ENCODE results near the gene CDYL2. TPM values are rescaled to one million over a fixed set of nuclear protein-coding genes. Genes with fewer than 3 reads are reported as not detected.

Gene CDYL2
- total RNA-seq, 1 donor from 2014 or later = 4.5 TPM

DNA sequence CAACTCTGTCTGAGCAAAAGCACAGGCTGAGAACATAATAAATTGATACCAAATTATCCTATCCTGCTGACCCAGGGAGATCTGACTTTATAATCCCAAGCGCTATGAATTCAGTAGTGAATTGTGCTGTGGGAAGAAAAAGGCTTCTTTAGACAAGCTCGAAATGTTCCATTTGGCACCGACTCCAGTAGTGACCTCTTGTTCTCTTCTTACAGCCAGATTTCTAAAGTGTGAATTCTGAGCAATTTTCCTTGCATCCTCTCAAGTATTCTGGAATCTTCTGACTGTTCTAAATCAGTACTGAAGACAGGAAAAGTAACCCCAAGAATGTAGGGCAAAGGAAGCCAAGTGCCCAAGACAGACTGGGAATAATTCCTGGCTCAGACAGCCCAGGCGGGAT lies 58.2 kb downstream of the CDYL2 start:
- DNase-seq (ENCODE audit: low read depth, low spot score) = no peak
- H3K36me3 Mint-ChIP-seq (ENCODE audit: low read depth) = peaks cover 6% of the 10 kb centered on the region
- no peaks in the 10 kb centered on the region for H3K27me3 Mint-ChIP-seq (ENCODE audit: low read depth)
- no peaks in the 10 kb centered on the region for H3K4me1 Mint-ChIP-seq
- H3K27ac Mint-ChIP-seq (ENCODE audit: unreplicated experiment) = no peak overlapping the region
- TF ChIP-seq, protein P1, sequence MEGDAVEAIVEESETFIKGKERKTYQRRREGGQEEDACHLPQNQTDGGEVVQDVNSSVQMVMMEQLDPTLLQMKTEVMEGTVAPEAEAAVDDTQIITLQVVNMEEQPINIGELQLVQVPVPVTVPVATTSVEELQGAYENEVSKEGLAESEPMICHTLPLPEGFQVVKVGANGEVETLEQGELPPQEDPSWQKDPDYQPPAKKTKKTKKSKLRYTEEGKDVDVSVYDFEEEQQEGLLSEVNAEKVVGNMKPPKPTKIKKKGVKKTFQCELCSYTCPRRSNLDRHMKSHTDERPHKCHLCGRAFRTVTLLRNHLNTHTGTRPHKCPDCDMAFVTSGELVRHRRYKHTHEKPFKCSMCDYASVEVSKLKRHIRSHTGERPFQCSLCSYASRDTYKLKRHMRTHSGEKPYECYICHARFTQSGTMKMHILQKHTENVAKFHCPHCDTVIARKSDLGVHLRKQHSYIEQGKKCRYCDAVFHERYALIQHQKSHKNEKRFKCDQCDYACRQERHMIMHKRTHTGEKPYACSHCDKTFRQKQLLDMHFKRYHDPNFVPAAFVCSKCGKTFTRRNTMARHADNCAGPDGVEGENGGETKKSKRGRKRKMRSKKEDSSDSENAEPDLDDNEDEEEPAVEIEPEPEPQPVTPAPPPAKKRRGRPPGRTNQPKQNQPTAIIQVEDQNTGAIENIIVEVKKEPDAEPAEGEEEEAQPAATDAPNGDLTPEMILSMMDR (conservative IDR thresholded peaks at IDR 0.05) = no peak
- H3K9me3 Mint-ChIP-seq = peaks cover 9% of the 10 kb centered on the region
- H3K4me3 Mint-ChIP-seq = no peak overlapping the region

DNA sequence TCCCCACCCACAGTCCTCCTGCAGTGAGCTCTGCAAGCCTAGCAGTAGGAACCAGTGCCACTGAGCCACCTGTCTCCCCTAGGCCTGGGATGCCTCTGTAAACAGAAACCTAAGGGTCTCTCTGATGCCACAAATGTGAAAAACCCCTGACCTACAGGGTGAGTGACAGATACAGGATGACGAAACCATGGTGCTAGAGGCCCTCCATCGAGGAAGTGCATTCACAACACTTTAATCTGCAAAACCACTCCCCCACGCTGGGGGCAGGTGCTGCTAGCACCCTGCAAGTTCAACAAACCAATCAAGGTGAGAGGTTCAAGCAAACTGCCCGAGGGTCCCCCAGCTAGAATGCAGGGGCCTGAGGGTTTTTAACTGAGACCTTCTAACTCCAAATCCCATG lies 59.5 kb downstream of the CDYL2 start:
- no peak for DNase-seq (ENCODE audit: low read depth, low spot score)
- no peak overlapping the region for H3K4me3 Mint-ChIP-seq
- peaks cover 11% of the 10 kb centered on the region for H3K9me3 Mint-ChIP-seq
- no peaks in the 10 kb centered on the region for H3K4me1 Mint-ChIP-seq
- TF ChIP-seq, protein P1 (conservative IDR thresholded peaks at IDR 0.05) = no peak
- no peaks in the 10 kb centered on the region for H3K27me3 Mint-ChIP-seq (ENCODE audit: low read depth)
- H3K27ac Mint-ChIP-seq (ENCODE audit: unreplicated experiment) = no peak overlapping the region
- peaks cover 6% of the 10 kb centered on the region for H3K36me3 Mint-ChIP-seq (ENCODE audit: low read depth)

DNA sequence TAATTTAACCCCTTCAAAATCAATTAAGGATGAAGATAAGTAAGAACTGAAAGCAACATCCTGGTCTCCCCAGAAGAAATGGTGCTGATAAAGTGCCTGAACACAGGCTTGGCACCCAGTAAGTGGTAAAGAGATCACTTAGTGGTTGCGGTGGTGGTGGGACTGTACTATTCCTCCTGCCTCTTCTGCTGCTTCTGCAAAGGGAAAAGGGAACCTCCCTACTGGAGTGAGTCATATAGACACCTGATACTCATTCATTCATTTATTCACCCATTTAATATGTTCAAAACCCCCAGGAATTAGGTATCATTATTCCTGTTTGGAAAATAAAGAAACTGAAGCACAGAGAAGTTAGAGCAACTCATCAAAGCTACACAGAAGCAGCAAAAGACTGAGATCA lies 60.6 kb downstream of the CDYL2 start:
- DNase-seq (ENCODE audit: low read depth, low spot score) = no peak
- H3K27ac Mint-ChIP-seq (ENCODE audit: unreplicated experiment) = no peak overlapping the region
- H3K27me3 Mint-ChIP-seq (ENCODE audit: low read depth) = no peaks in the 10 kb centered on the region
- TF ChIP-seq, protein P1 (conservative IDR thresholded peaks at IDR 0.05) = no peak
- H3K4me3 Mint-ChIP-seq = no peak overlapping the region
- H3K36me3 Mint-ChIP-seq (ENCODE audit: low read depth) = peaks cover 6% of the 10 kb centered on the region
- no peaks in the 10 kb centered on the region for H3K4me1 Mint-ChIP-seq
- peaks cover 11% of the 10 kb centered on the region for H3K9me3 Mint-ChIP-seq

DNA sequence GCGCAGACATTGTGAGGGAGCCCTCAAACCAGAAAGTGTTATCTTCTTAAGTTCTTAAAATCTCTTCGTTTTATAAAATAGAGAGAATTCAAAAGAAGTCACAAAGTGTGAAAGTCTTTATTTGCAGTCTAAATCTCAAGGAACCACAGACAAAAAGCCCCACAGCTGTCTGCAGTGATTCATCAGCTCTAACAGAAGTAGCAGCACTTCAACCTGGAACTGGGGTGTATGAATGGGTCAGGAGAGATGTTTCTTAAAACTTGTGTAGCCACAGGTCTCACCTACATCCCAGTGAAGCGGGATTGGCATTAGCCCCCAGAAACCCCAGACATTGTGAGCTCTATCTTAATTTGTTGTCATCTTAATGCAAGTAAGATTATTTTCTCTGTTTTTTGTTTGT lies 61.1 kb downstream of the CDYL2 start:
- no peak overlapping the region for H3K27ac Mint-ChIP-seq (ENCODE audit: unreplicated experiment)
- TF ChIP-seq, protein P1 (conservative IDR thresholded peaks at IDR 0.05) = no peak
- H3K4me1 Mint-ChIP-seq = no peaks in the 10 kb centered on the region
- H3K9me3 Mint-ChIP-seq = peaks cover 11% of the 10 kb centered on the region
- no peak for DNase-seq (ENCODE audit: low read depth, low spot score)
- no peaks in the 10 kb centered on the region for H3K27me3 Mint-ChIP-seq (ENCODE audit: low read depth)
- H3K4me3 Mint-ChIP-seq = no peak overlapping the region
- peaks cover 6% of the 10 kb centered on the region for H3K36me3 Mint-ChIP-seq (ENCODE audit: low read depth)

DNA sequence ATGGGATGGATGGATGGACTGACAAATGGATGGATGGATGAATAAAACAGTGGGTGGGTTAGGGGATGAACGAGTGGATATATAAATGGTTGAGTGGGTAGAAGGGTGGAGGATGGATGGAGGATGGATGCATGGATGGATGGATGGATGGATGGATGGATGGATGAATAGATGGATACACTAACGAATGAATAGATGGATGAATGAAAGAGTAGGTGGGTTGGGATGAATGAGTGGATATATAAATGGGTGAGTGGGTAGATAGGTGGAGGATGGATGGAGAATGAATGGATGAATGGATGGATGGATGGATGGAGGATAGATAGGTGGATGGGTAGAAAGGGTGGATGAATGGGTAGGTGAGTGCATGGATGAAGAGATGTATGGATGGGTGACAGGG lies 62.1 kb downstream of the CDYL2 start:
- H3K9me3 Mint-ChIP-seq = peaks cover 11% of the 10 kb centered on the region
- no peak for DNase-seq (ENCODE audit: low read depth, low spot score)
- no peaks in the 10 kb centered on the region for H3K27me3 Mint-ChIP-seq (ENCODE audit: low read depth)
- TF ChIP-seq, protein P1 (conservative IDR thresholded peaks at IDR 0.05) = no peak
- no peaks in the 10 kb centered on the region for H3K4me1 Mint-ChIP-seq
- no peak overlapping the region for H3K4me3 Mint-ChIP-seq
- H3K27ac Mint-ChIP-seq (ENCODE audit: unreplicated experiment) = no peak overlapping the region
- peaks cover 6% of the 10 kb centered on the region for H3K36me3 Mint-ChIP-seq (ENCODE audit: low read depth)

DNA sequence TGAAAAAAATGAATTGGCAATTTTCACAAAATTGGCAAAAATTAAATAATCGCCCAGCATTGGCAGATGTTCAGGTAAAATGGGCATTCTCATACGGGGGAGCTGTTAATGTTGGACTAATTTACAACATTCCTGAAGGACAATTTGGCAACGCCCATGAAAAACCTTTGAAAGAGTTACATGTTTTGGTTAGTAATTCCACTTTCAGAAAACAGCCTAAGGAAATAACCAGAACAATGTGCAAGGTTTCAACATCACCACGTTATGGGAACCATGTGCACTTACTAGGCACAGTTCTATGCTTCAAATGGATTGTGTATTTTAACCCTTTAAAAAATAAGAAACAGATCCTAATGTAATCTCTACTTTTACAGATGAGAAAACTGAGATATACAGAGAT lies 62.7 kb downstream of the CDYL2 start:
- Mint-ChIP-seq H3K27ac (ENCODE audit: unreplicated experiment) (no peak overlapping the region), H3K9me3 (peaks cover 11% of the 10 kb centered on the region), H3K4me1 (no peaks in the 10 kb centered on the region), H3K36me3 (ENCODE audit: low read depth) (peaks cover 6% of the 10 kb centered on the region), H3K27me3 (ENCODE audit: low read depth) (no peaks in the 10 kb centered on the region), H3K4me3 (no peak overlapping the region)
- no peak for DNase-seq (ENCODE audit: low read depth, low spot score)
- TF ChIP-seq, protein P1 (conservative IDR thresholded peaks at IDR 0.05) = no peak

All from neural crest cell (in vitro differentiated cells).